IMR-90 (cell line): Measurements from ENCODE around the gene EIF3CL. TPM values are rescaled to one million over a fixed set of nuclear protein-coding genes. Genes with fewer than 3 reads are reported as not detected.
A peak's percentile ranks its signal among the peaks of the same experiment; 100 is the strongest.
"Not testable (repeated sequence)": the region's sequence is repeated elsewhere in the genome, so short reads cannot be mapped to it uniquely, and the experiment has no call there.

Experiments
- ATAC-seq: fragments of 200-7000 bp; cut with Tn5 transposase; 2 replicates; pipeline ENCODE4 v1.9.1; 2020; ENCODE audit warnings: low read depth, mild to moderate bottlenecking, moderate library complexity
- BruUV-seq: library from RNA; stranded (reverse); fragments of 400-500 nt; replicated peaks from 2 replicates; lab custom pipeline; 2021; lab: Mats Ljungman, UMichigan
- CTCF ChIA-PET: fragments of 300-600 bp; formaldehyde crosslinking; extraction: SDS; loops from one replicate; lab custom pipeline; 2021; ENCODE audit warnings: antibody characterized with exemption; lab: Yijun Ruan, JAX
- POLR2A ChIA-PET: fragments of 300-600 bp; sonication (Branson Sonifier 250); formaldehyde crosslinking; loops from one replicate; lab custom pipeline; 2022; ENCODE audit warnings: antibody characterized with exemption; ENCODE audit not compliant: unreplicated experiment; lab: Charles Lee
- DNase-seq: peaks from one replicate; pipeline ENCODE4 v3.0.0; 2013
- H2AFZ ChIP-seq: replicated peaks from 2 replicates; pipeline ENCODE3; 2013; ENCODE audit warnings: low read length, mild to moderate bottlenecking; ENCODE audit not compliant: poor library complexity
- H2AK5ac ChIP-seq: 2 replicates; pipeline ENCODE4 v1.6.1; 2013; ENCODE audit warnings: low read depth, low read length, inconsistent platforms
- H2AK9ac ChIP-seq: replicated peaks from 2 replicates; pipeline ENCODE3; 2013; ENCODE audit warnings: mild to moderate bottlenecking, low read depth, low read length, moderate library complexity; ENCODE audit not compliant: poor library complexity
- H2BK120ac ChIP-seq: 2 replicates; pipeline ENCODE4 v1.6.1; 2013; ENCODE audit warnings: low read depth, low read length, inconsistent platforms
- H2BK15ac ChIP-seq: 3 replicates; pipeline ENCODE4 v1.6.1; 2013; ENCODE audit warnings: low read depth, low read length, inconsistent platforms
- H2BK20ac ChIP-seq: 2 replicates; pipeline ENCODE4 v1.6.1; 2013; ENCODE audit warnings: low read depth, mild to moderate bottlenecking, inconsistent platforms, low read length, moderate library complexity
- H2BK5ac ChIP-seq: 2 replicates; pipeline ENCODE4 v1.6.1; 2013; ENCODE audit warnings: mild to moderate bottlenecking, low read depth, low read length, inconsistent platforms; ENCODE audit not compliant: poor library complexity, severe bottlenecking
- H3K14ac ChIP-seq: replicated peaks from 2 replicates; pipeline ENCODE4 v1.6.1; 2013; ENCODE audit warnings: low read depth, low read length, inconsistent platforms
- H3K18ac ChIP-seq: 2 replicates; pipeline ENCODE4 v1.6.1; 2013; ENCODE audit warnings: low read depth, low read length, control low read depth
- H3K23ac ChIP-seq: 2 replicates; pipeline ENCODE4 v1.6.1; 2013; ENCODE audit warnings: low read depth, low read length, inconsistent platforms
- H3K27ac ChIP-seq: 2 replicates; pipeline ENCODE4 v1.5.1; 2013; ENCODE audit warnings: mild to moderate bottlenecking, control low read depth, low read length; ENCODE audit not compliant: insufficient read depth
- H3K27me3 ChIP-seq: 2 replicates; pipeline ENCODE4 v1.6.1; 2013; ENCODE audit warnings: low read length; ENCODE audit not compliant: control insufficient read depth, insufficient read depth
- H3K36me3 ChIP-seq: 2 replicates; pipeline ENCODE4 v1.6.1; 2013; ENCODE audit warnings: low read length, mixed read lengths; ENCODE audit not compliant: control insufficient read depth, insufficient read depth
- H3K4ac ChIP-seq: 2 replicates; pipeline ENCODE4 v1.6.1; 2013; ENCODE audit warnings: low read depth, low read length, inconsistent platforms
- H3K4me1 ChIP-seq: 2 replicates; pipeline ENCODE4 v1.6.1; 2013; ENCODE audit warnings: low read length, mixed read lengths; ENCODE audit not compliant: control insufficient read depth, insufficient read depth
- H3K4me2 ChIP-seq: 2 replicates; pipeline ENCODE4 v1.6.1; 2013; ENCODE audit warnings: low read depth, mild to moderate bottlenecking, control low read depth, low read length, moderate library complexity
- H3K4me3 ChIP-seq: 2 replicates; pipeline ENCODE4 v1.5.1; 2013; ENCODE audit warnings: low read depth, mild to moderate bottlenecking, control low read depth, low read length, moderate library complexity; ENCODE audit not compliant: insufficient read depth
- H3K56ac ChIP-seq: 2 replicates; pipeline ENCODE4 v1.6.1; 2013; ENCODE audit warnings: low read length, inconsistent platforms; ENCODE audit not compliant: insufficient read depth; ENCODE audit errors: extremely low read depth
- H3K79me1 ChIP-seq, 2 experiments: 2 replicates each; pipeline ENCODE4 v1.6.1; 2013; ENCODE audit warnings: low read length in 2 of 2, inconsistent platforms in 1 of 2, low read depth in 1 of 2
- H3K9ac ChIP-seq: 2 replicates; pipeline ENCODE4 v1.6.1; 2013; ENCODE audit warnings: low read depth, low read length, control low read depth
- H3K9me1 ChIP-seq: 2 replicates; pipeline ENCODE4 v1.6.1; 2013; ENCODE audit warnings: low read length, inconsistent platforms; ENCODE audit not compliant: insufficient read depth
- H3K9me3 ChIP-seq: 2 replicates; pipeline ENCODE4 v1.6.1; 2013; ENCODE audit warnings: low read length; ENCODE audit not compliant: control insufficient read depth, insufficient read depth
- H4K20me1 ChIP-seq: 2 replicates; pipeline ENCODE4 v1.6.1; 2013; ENCODE audit warnings: low read length, inconsistent platforms; ENCODE audit not compliant: insufficient read depth
- H4K5ac ChIP-seq: 2 replicates; pipeline ENCODE4 v1.6.1; 2013; ENCODE audit warnings: mild to moderate bottlenecking, low read depth, low read length, control low read depth
- H4K8ac ChIP-seq, 2 experiments: 2 replicates each; pipeline ENCODE4 v1.6.1; 2013; ENCODE audit warnings: low read depth in 2 of 2, low read length in 2 of 2, control low read depth in 1 of 2, inconsistent platforms in 1 of 2
- H4K91ac ChIP-seq: 2 replicates; pipeline ENCODE4 v1.6.1; 2013; ENCODE audit warnings: low read depth, low read length, inconsistent platforms; ENCODE audit not compliant: insufficient read depth
- WGBS, 2 experiments: methylation state at CpG; one replicate each; pipeline versions ENCODE4 v1.1.5 to v1.1.7; 2013; ENCODE audit warnings: missing lambda C conversion rate in 2 of 2; ENCODE audit not compliant: insufficient read length in 1 of 2; ENCODE audit errors: extremely low coverage in 2 of 2; 5-methylcytosine and 5-hydroxymethylcytosine counted together
- dilution Hi-C: fragments of 300-500 bp; cut with HindIII; formaldehyde crosslinking; loops from one replicate; pipeline ENCODE4 v1.14.3; 2018; ENCODE audit warnings: low sequenced_read_pairs; ENCODE audit not compliant: unreplicated experiment
- in situ Hi-C: fragments of 300-500 bp; cut with MboI; formaldehyde crosslinking; loops from 3 replicates; pipeline ENCODE4 v1.14.3; 2019; ENCODE audit warnings: low sequenced_read_pairs, inconsistent platforms, mixed read lengths
- intact Hi-C: fragments of 100-400 bp; cut with micrococcal nuclease; formaldehyde crosslinking; loops from 2 replicates; pipeline ENCODE4 v1.10.0; 2022
- polyA plus RNA-seq, 3 experiments: library from polyadenylated mRNA; depleted of rRNA; stranded (reverse); fragments of >200 nt; gene quantifications; 2 replicates each; pipeline ENCODE4 v1.2.3, GENCODE V29; 2012; ENCODE audit warnings: low replicate concordance in 1 of 3
- total RNA-seq: library from RNA; depleted of rRNA; stranded (reverse); fragments of >200 nt; gene quantifications from 2 replicates; pipeline ENCODE4 v1.2.3, GENCODE V29; 2012

Gene EIF3CL
- total and polyA plus RNA-seq, 2 of the 4 experiments (the other 2 are of a cell fraction): 143 to 180 TPM

DNA sequence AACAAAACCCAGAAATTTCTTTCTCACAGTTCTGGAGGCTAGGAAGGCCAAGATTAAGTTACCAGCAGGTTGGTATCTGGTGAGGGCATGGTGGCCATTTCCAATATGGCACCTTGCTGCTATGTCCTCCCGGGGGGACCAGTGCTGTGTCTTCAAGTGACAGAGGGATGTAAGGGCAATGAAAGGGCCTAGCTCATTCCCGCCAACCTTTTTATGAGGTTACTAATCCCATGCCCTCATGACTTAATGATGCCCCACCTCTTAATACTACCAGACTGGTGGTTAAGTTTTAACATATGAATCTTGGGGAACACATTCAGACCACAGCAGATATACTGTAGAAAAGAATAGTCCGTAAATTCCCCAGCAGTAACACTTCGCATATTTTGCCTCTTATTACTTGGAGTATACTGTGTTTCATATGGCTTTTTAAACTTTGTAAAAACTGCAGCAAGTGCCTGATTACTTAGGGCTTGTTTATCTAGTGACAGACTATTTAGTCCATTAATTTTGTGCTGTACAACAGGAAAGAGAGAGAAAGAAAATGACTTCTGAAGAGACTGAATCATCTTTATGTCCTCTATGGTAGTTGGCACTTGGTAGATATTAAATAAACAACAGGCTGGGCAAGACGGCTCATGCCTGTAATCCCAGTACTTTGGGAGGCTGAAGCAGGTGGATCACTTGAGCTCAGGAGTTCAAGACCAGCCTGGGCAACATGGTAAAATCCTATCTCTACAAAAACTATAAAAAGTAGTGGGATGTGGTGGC, 66.5 kb downstream of the EIF3CL start:
- H3K4ac ChIP-seq, H3K27me3 ChIP-seq, H4K20me1 ChIP-seq, DNase-seq, H4K91ac ChIP-seq, H2BK5ac ChIP-seq, H3K36me3 ChIP-seq, H2BK120ac ChIP-seq, intact Hi-C loops, H4K8ac ChIP-seq, H3K4me1 ChIP-seq, H3K9me1 ChIP-seq, H3K27ac ChIP-seq, H3K9me3 ChIP-seq, H3K56ac ChIP-seq, H3K14ac ChIP-seq, POLR2A ChIA-PET, H3K79me1 ChIP-seq, H3K4me2 ChIP-seq, CTCF ChIA-PET, H3K18ac ChIP-seq, H4K5ac ChIP-seq, H2AK5ac ChIP-seq, H3K4me3 ChIP-seq, H2AK9ac ChIP-seq, H2AFZ ChIP-seq, H3K23ac ChIP-seq, H2BK20ac ChIP-seq, H2BK15ac ChIP-seq, dilution Hi-C loops, BruUV-seq, H3K9ac ChIP-seq: not testable (repeated sequence)
- peak; percentile 48 for ATAC-seq
- WGBS, 2 experiments: no CpG with 5 or more reads among the region's 5 CpGs
- in situ Hi-C loops: loop anchor here (10.0 kb wide), 1 partner anchor 62 kb away; no protein-coding TSS in a partner anchor

DNA sequence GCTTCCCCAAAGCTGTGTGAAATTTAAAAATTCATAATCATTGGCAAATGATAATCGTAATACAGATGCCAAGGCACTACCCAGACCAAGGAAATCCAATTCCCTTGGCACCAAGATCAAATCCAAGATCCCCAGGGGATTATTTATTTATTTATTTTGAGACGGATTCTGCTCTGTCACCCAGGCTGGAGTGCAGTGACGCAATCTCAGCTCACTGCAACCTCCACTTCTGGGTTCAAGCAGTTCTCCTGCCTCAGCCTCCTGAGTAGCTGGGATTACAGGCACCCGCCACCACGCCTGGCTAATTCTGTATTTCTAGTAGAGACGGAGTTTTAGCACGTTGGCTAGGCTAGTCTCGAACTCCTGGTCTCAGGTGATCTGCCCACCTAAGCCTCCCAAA, 68.0 kb downstream of the EIF3CL start:
- ATAC-seq, H3K4me1 ChIP-seq, CTCF ChIA-PET, H3K4me3 ChIP-seq, H3K9me3 ChIP-seq, BruUV-seq, H3K9ac ChIP-seq, H2AFZ ChIP-seq, H3K9me1 ChIP-seq, H3K79me1 ChIP-seq, H4K8ac ChIP-seq, H3K4me2 ChIP-seq, H3K27ac ChIP-seq, H3K36me3 ChIP-seq, H3K4ac ChIP-seq, H3K56ac ChIP-seq, dilution Hi-C loops, H2AK5ac ChIP-seq, intact Hi-C loops, H3K23ac ChIP-seq, H3K18ac ChIP-seq, H2AK9ac ChIP-seq, H4K91ac ChIP-seq, H2BK20ac ChIP-seq, POLR2A ChIA-PET, H3K14ac ChIP-seq, H2BK15ac ChIP-seq, DNase-seq, H4K20me1 ChIP-seq, H4K5ac ChIP-seq, H2BK120ac ChIP-seq, H2BK5ac ChIP-seq, H3K27me3 ChIP-seq: not testable (repeated sequence)
- WGBS, 2 experiments: no CpG with 5 or more reads among the region's 8 CpGs
- in situ Hi-C loops: loop anchor here (10.0 kb wide), 1 partner anchor 61 kb away; no protein-coding TSS in a partner anchor
